T47D (cell line): Measurements from ENCODE around the gene KCTD3.

Experiments
- DNase-seq, 2 experiments: peaks; one replicate each; pipeline versions ENCODE4 v3.0.0 to v3.0.0-alpha.2; 2011 to 2012; ENCODE audit warnings: low read depth in 1 of 2, low spot score in 1 of 2
- JUND ChIP-seq: IDR thresholded peaks from 2 replicates; pipeline ENCODE4 v1.6.1; 2012; ENCODE audit warnings: low read depth
- in situ Hi-C: cut with HindIII; loops from 2 replicates; pipeline ENCODE4 v1.10.0; 2016; ENCODE audit warnings: low sequenced_read_pairs, low pct_unique_long_range_greater_than_20kb

KCTD3 gene

GRCh38 chr1:215567491-215568298 lies 591 bp downstream of the KCTD3 start:
- in situ Hi-C loops = no loop called here
- peak; percentile 75 to 86 for DNase-seq
- no peak for TF ChIP-seq JUND

GRCh38 chr1:215568299-215568692 lies 1.2 kb downstream of the KCTD3 start:
- peak; percentile 50 to 77 for DNase-seq
- no peak for TF ChIP-seq JUND
- in situ Hi-C loops = no loop called here

GRCh38 chr1:215569986-215570824 lies 3.1 kb downstream of the KCTD3 start:
- in situ Hi-C loops = no loop called here
- peak in 1 of 2 experiments; percentile 66 for DNase-seq
- TF ChIP-seq JUND = peak; percentile 35

- no peak for TF ChIP-seq JUND
- in situ Hi-C loops = no loop called here
- no peak for DNase-seq
These were observed 14.8 kb downstream of the KCTD3 start for GRCh38 chr1:215581896-215582295.

GRCh38 chr1:215583185-215583749 lies 16.2 kb downstream of the KCTD3 start:
- TF ChIP-seq JUND = peak; percentile 75
- in situ Hi-C loops = no loop called here
- DNase-seq = peak in 1 of 2 experiments; percentile 89

- no peak for TF ChIP-seq JUND
- DNase-seq = no peak
- in situ Hi-C loops = no loop called here
These were observed 17.3 kb downstream of the KCTD3 start for GRCh38 chr1:215584389-215584788.

GRCh38 chr1:215589650-215590435 lies 22.7 kb downstream of the KCTD3 start:
- DNase-seq = no peak
- TF ChIP-seq JUND = no peak
- in situ Hi-C loops = no loop called here

- in situ Hi-C loops = no loop called here
- no peak for TF ChIP-seq JUND
- DNase-seq = no peak
These were observed 23.8 kb downstream of the KCTD3 start for GRCh38 chr1:215590779-215591491.

GRCh38 chr1:215594640-215595039 lies 27.5 kb downstream of the KCTD3 start:
- in situ Hi-C loops = no loop called here
- DNase-seq = no peak
- no peak for TF ChIP-seq JUND

GRCh38 chr1:215595231-215595630 lies 28.1 kb downstream of the KCTD3 start:
- in situ Hi-C loops = no loop called here
- TF ChIP-seq JUND = no peak
- DNase-seq = peak in 1 of 2 experiments; percentile 59

GRCh38 chr1:215597961-215598360 lies 30.9 kb downstream of the KCTD3 start:
- DNase-seq = no peak
- TF ChIP-seq JUND = no peak
- in situ Hi-C loops = no loop called here
